GM21786 (cell line): ENCODE measurements around the gene EPHB4.
"Not testable (repeated sequence)": the region's sequence is repeated elsewhere in the genome, so short reads cannot be mapped to it uniquely, and the experiment has no call there.

Experiments used
- ATAC-seq: cut with Tn5 transposase; IDR thresholded peaks from one replicate; pipeline ENCODE4 v1.9.1; 2021; ENCODE audit not compliant: unreplicated experiment

The EPHB4 gene

DNA sequence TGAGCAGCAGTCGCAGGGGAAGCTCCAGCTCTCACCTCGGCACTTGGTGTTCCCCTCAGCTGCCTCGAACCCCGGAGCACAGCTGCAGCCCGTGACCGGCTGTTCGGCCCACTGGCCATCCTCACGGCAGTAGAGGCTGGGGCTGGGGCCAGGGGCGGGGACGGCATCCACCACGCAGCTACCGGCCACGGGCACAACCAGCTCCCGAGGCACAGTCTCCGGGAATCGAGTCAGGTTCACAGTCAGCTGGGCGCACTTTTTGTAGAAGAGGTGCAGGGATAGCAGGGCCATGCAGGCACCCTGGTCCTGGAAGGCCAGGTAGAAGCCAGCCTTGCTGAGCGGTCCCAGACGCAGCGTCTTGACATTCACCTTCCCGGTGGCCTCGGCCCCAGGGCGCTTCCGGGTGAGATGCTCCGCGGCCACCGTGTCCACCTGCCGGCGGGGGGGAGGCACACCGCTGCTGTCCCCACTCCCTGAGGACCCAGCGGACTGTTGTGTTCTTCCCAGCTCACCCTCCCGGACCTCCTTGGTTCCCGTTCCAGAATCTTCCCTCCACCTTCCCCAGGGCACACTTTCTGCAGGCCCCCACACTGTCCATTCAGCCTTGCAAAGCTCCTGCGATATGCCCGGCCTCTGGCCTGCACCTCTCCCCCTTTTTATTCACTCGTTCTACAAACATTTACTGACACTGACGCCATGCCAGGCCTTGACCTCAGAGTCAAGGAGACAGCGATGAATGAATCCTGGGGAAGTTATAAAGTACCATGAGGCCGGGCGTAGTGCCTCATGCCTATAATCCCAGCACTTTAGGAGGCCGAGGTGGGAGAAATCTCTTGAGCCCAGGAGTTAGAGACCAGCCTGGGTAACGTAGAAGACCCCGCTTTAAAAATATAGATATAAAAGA, 4.8 kb downstream of the EPHB4 start:
- ATAC-seq, result no peak

DNA sequence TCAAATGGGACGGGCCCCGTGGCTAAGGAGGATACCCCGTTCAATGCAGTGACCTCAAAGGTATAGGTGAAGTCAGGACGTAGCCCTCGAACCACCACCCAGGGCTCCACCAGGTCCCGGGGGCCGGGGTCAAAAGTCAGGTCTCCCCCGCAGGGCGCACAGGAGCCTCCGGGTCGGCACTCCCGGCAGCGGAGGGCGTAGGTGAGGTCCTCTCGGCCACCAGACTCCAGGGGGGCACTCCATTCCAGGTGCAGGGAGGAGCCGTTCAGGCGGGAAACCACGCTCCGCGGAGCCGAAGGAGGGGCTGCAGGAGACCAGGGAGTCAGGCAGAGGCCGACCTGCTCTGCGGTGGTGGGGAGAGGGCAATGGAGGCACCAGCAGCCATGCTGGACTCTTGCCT, 7.7 kb downstream of the EPHB4 start:
- no peak for ATAC-seq

DNA sequence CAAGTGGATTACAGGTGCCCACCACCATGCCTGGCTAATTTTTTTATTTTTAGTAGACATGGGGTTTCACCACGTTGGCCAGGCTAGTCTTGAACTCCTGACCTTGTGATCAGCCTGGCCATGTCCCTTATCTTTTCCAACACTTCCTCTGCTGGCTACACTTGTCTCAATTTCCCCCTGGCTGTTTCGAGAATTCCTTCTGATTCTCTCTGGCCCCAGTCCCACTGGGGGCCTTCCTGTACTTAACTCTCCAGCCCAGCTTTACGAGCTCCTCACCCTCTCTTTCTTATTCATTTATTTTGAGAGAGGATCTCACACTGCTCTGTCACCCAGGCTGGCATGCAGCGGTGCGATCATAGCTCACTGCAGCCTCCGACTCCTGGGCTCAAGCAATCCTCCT, 8.5 kb downstream of the EPHB4 start:
- no peak for ATAC-seq

DNA sequence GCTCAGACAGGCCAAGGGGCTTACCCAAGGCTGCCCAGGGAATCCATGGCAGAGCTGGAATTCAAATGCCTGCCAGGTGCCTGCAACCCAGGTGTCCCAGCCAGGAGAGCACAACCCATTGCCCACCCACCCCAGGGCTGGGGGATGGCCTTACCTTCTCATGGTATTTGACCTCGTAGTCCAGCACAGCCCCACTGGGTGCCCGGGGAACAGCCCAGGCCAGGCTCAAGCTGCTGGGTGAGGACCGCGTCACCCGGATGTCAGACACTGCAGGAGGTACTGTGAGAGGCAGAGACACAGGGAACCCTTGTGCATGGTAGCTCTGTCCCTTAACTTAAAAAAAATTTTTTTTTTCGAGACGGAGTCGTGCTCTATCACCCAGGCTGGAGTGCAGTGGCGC, 9.0 kb downstream of the EPHB4 start:
- no peak for ATAC-seq

DNA sequence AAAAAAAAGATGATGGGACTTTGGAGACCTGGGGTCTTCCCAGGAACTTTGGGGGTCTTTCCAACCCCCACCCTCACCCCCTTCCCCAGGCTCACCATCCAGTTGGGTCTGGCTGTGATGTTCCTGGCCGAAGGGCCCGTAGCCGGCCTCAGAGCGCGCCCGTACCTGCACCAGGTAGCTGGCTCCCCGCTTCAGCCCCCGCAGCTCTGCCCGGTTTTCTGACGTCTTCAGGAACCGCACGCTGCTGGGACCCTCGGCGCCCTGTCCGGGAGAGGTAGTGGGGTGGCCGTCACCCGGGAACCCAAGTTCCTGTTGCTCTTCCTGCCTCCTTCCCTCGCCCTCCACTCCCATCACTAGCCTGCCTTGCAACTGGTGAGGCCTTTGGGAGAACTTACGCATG, 10.2 kb downstream of the EPHB4 start:
- ATAC-seq, result no peak

DNA sequence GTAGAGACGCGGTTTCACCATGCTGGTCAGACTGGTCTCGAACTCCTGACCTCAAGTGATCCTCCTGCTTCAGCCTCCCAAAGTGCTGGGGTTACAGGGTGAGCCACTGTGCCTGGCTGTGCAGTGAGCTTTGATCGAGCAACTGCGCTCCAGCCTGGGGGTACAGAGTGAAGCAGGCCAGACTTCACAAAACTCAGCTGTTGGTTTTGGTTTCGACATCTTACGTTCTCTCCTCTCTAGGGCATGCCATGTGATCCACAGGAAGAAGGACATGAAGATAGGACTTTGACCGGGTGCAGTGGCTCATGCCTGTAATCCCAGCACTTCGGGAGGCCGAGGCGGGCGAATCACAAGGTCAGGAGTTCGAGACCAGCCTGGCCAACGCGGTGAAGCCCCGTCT, 10.8 kb downstream of the EPHB4 start:
- ATAC-seq, result not testable (repeated sequence)

DNA sequence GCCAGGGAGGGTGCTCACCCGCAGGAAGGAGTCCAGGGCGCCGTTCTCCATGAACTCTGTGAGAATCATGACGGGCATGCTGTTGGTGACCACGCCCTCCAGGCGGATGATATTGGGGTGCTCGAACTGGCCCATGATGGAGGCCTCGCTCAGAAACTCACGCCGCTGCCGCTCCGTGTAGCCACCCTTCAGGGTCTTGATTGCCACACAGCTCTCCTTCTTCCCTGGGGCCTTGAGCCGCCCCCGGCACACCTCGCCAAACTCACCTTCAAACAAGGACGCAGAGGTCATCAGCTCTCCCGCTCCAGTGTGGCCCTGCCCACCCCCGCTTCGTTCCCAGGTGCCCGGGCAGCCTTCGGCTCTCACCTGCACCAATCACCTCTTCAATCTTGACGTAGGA, 14.6 kb downstream of the EPHB4 start:
- ATAC-seq, result no peak

DNA sequence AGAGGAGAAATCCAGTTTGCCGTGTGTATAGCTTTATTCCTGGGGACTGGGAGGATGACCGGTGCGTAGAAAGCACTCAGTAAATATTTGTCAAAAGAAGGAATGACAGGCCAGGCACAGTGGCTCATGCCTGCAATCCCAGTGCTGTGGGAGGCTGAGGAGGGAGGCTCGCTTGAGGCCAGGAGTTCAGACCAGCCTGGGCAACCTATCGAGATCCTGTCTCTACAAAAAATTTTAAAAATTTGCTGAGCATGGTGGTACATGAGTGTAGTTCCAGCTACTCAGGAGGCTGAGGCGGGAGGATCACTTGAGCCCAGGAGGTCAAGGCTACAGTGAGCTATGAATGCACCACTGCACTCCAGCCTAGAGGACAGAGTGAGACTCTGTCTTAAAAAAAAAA, 15.8 kb downstream of the EPHB4 start:
- ATAC-seq, result no peak

DNA sequence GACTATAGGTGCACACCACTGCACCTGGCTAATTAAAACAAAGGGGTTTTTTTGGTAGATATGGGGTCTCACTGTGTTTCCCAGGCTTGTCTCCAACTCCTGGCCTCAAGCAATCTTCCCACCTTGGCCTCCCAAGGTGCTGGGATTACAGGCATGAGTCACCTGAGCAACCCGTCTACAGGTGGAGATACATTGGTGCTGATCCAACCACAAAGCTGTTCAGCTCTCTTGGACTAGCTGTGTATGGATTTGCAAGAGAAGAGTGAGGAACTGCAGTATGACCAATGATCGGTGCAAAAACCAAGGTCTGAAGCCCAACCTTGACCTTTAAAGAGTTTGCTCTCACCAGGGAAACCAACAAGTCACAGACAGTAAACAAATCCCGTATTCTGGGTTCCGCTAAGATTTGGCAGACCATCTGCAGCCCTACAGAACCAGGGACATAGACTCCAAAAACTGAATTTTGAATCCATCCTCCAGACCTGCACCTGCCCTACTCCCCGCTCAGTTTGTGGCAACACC, 18.9 kb downstream of the EPHB4 start:
- no peak for ATAC-seq

DNA sequence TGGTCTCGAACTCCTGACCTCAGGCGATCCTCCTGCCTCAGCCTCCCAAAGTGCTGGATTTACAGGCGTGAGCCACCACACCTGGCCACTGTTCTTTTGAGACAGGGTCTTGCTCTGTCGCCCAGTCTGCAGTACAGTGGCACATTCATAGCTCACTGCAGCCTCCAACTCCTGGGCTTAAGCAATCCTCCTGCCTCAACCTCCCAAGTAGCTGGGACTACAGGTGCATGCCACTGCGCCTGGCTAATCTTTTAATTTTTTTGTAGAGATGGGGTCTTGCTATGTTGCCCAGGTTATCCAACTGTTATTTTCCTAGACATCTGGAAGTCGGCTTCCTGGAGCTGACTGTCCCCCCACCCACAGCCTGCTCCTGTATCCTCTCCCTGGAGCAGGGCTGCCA, 20.4 kb downstream of the EPHB4 start:
- ATAC-seq, result not testable (repeated sequence)

DNA sequence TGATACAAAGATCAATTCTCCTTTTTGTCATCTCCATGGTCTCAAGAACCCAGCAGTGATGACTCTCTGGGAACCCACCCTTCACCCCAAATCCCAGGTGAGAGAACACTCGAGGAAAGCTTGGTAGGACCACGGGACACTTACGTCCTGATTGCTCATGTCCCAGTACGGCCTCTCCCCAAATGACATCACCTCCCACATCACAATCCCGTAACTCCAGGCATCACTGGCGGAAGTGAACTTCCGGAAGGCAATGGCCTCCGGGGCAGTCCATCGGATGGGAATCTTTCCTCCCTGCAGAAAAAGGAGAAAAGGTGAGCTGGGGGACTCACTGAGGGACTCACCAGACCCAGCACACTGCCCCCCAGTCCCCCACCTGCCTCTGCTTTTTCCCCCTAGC, 21.0 kb downstream of the EPHB4 start:
- ATAC-seq, result no peak

DNA sequence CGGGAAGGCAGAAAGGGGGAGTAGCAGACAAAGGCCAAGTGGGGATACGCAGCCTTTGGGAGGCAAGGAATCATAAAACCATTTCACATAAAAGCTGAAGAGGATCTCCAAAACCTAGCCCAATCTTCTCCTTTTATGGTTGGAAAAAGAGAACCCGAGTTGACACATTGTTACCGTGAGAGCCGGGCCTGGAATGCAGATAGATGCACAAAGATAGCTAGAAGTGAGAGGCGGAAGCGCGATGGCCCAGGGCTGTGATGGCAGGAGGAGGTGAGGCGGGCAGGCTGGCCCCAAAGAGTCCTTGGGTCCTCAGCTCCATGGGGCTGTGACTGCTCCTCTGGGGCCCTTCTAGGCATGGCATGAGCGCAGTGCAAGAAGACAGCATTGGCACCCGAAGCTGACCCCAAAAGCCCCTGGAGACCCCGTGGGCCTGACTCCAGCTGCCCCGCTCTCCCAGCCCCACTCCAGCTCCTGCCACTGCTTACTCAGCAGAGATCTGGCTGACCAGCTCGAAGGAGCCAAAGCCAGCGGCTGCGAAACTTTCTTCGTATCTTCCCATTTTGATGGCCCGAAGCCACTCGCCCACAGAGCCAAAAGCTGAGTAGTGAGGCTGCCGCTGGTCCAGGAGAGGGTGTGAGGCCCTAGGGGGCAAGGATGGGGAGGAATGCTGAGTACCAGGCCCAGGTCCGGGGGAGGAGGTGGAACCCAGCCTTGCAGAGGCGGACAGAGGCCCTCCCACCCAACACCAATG, 22.5 kb downstream of the EPHB4 start:
- no peak for ATAC-seq

DNA sequence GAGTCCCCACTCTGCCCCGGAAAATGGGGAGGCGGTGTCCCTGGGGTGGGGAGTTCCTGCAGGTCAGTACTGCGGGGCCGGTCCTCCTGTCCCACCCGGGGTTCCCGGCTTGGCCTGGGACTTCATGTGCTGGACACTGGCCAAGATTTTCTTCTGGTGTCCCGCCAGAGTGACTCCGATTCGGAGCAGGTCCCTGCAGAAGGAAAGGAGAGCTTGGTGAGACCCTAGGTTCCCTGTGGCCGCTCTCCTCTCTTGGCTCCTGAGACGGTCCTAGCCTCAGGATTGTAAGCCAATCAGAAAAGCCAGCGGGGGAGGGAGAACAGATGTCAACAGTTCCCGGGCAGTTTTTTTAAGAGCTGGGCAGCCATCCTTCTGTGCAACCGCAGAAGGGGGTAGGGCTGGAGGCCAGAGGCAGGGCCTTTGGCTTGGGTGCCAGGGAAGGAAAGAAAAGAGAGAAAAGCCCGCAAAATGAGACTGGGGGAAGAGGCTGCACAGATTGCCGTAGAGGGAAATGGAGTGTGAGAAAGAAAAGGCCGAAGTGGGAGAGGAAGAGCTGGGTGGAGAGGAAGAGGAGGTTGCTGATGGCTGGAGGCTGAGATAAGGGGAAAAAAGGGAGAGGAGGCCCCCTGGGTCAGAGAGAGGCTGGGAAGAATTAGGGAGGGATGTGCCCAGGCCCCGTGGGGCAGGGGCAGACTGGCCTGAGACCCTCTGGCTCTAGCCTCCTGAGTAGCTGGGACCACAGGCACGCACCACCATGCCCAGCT, 23.7 kb downstream of the EPHB4 start:
- ATAC-seq, result peak; percentile 96

DNA sequence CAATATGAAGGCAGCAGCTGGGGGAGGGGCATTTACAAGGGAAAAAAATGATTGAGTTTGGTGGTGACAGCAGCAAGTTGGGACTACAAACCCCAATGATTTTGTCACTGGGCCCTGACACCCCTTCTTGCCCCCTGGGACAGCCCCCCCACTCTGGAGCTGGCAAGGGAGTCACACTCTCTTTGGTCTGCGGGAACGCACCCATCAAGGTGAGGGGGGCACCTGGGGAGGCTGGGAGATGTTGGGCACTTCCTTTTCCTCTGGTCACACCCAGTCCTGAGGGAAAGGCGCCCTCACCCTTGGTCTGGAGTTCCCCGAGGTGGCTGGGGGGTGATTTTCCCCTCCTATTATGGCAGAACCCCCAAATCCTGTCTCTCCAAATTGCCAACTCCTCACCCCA, 24.4 kb downstream of the EPHB4 start:
- no peak for ATAC-seq

DNA sequence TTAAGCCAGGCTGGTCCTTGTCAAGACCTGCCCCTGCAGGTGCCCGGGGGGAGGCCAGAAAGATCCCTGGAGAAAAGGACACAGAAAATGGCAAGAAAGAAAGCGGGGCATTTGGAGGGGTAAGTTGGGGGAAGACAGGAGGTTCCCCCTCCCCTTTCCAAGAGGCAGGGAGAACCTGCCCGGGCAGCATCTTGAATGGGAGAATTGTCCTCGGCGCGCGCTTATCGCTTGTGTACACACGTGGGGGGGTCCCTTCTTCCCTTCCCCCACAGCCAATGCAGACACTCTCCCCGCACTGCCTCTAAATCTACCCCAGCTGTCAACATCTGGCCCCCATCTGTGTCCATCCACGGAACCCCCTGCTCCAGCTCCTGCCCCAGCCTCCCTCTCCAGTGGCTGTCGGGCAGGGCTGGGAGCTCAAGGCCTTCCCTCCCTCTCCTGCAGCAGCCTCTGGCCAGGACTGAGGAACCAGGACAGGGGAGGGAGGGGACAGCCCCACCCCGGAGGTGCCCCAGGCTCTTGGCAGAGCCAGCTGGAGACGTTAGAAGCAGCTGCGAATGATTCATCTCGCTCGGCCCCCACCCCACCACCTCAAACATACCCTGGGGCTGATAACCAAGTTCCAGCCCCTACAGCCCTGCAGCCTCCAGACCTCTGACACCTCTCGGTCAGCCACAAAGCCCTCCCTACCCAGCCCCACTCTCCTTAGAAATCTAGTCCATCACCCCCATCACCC, 25.3 kb downstream of the EPHB4 start:
- ATAC-seq, result no peak

DNA sequence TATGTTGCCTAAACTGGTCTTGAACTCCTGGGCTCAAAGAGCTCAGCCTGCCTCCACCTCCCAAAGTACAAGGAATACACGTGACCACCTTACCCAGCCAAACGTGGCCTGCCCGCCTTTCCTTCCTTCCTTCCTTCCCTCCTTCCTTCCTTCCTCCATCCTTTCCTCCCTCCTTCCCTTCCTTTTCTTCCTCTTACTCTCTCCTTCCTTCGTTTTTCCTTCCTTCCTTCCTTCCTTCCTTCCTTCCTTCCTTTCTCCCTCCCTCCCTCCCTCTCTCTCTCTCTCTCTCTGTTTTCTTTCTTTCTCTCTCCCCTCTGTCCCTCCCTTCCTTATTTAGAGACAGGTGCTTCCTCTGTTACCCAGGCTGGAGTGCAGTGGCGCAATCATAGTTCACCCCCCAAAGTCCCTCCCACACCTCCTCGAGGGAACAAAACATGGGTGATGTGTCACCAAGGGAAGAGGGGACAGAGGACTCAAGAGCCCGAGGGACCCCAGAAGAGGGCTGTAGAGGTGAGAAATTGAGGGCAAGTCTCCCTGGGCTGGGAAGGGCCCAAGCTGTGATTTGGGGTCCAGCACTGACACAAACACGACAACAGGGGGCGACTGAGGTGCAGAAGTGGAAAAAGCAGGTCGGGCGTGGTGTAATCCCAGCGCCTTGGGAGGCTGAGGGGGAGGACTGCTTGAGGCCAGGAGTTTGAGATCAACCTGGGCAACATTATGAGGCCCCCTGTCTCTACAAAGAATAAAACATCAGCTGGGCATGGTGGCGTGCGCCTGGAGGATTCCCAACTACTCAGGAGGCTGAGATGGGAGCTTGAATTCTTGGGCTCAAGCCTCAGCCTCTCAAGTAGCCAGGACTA, 28.1 kb downstream of the EPHB4 start:
- ATAC-seq, result no peak

DNA sequence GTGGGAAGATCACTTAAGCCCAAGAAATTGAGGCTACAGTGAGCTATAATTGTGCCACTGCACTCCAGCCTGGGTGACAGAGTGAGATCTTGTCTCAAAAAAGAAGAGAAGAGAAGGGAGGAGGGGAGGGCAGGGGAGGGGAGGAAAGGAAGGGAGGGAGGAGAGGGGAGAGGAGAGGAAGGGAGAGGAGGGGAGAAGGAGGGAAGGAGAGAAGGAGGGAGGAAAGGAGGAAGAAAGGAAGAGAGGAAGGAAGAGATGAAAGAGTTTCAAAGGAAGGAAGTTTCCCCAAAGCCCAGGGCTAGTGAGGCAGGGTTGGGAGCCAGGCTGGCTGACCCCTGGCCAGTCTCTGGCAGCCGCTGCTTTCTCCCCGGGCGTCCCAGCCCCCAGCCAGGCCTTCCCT, 32.6 kb downstream of the EPHB4 start:
- no peak for ATAC-seq

DNA sequence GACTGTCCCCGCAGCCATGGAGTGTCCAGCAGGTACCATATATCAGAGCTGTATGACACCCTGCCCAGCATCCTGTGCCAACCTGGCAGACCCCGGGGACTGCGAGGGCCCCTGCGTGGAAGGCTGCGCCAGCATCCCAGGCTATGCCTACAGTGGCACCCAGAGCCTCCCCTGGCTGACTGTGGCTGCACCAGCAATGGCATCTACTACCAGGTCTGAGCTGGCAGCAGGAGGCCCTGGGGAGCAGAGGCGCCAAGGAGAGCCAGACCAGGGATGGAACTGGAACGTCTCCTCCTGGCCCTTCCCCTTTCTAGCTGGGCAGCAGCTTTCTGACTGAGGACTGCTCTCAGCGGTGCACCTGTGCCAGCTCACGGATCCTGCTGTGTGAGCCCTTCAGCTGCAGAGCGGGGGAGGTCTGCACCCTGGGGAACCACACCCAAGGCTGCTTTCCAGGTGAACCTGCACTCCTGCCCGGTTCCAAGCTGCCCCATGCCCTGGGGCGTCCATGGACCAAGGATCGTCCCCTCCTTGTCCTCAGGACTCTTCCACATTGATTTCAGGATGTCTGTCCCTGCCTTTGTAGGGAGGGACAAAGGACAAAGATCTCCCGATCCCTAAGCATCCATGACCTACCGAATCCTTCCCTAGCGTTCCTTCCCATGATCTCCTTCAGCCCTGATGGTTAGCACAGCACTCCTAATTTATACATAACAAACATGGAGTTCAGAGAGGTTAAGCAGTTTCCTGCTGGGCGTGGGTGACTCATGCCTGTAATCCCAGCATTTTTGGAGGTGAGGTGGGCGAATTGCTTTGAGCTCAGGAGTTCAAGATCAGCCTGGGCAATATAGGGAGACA, 33.3 kb downstream of the EPHB4 start:
- no peak for ATAC-seq
